ENCODE data around the gene PRXL2A. TPM values are rescaled to one million over a fixed set of nuclear protein-coding genes. Genes with fewer than 3 reads are reported as not detected.
"Not testable (repeated sequence)": the region's sequence is repeated elsewhere in the genome, so short reads cannot be mapped to it uniquely, and the experiment has no call there.

Gene PRXL2A
- total and polyA plus RNA-seq, 3 experiments from 2014 or later, result 8.1 to 9.4 (median 8.3) TPM

GRCh38 chr10:80475641-80476040 is 67.3 kb downstream of the PRXL2A start:
- Histone ChIP-seq H3K36me3 (ENCODE audit: insufficient read depth, low read length) (peaks cover 21% of the 10 kb centered on the region), H3K4me1 (ENCODE audit: insufficient read depth, low read length) (peaks cover 63% of the 10 kb centered on the region)
- DNase-seq; H3K27me3 ChIP-seq (ENCODE audit: insufficient read depth, low read length, poor library complexity, severe bottlenecking); H3K27ac ChIP-seq (ENCODE audit: low read depth, low read length); H3K27me3 Mint-ChIP-seq; H3K9me3 ChIP-seq (ENCODE audit: low read length); H3K4me3 ChIP-seq (ENCODE audit: low read length); H3K9me3 Mint-ChIP-seq: not testable (repeated sequence)
- CTCF ChIA-PET, result interaction anchor here (1.3 to 27.0 kb wide), 6 partner anchors 8 to 32 kb away, joined by 4 to 498 read pairs (median 6); no protein-coding TSS in a partner anchor
- POLR2A ChIA-PET, result interaction anchor here (1.3 kb wide), 1 partner anchor 12 kb away, joined by 4 read pairs; no protein-coding TSS in a partner anchor
- Mint-ChIP-seq H3K4me1 (peaks cover 76 to 85% (median 84%) of the 10 kb centered on the region in 3 donors), H3K4me3 (peak overlapping the region in 2 of 7 donors; percentile 5 to 59), H3K36me3 (peaks cover 20 to 65% (median 20%) of the 10 kb centered on the region in 3 donors), H3K27ac (peak overlapping the region in 7 of 8 donors; percentile 12 to 95 (median 80))

GRCh38 chr10:80476685-80477084 is 68.3 kb downstream of the PRXL2A start:
- peaks cover 20 to 64% (median 23%) of the 10 kb centered on the region in 3 donors for H3K36me3 Mint-ChIP-seq
- H3K27ac Mint-ChIP-seq, result peak overlapping the region in 6 of 8 donors; percentile 8 to 76 (median 53)
- no peak for DNase-seq
- H3K4me3 ChIP-seq (ENCODE audit: low read length), result no peak overlapping the region
- no peaks in the 10 kb centered on the region for H3K27me3 ChIP-seq (ENCODE audit: insufficient read depth, low read length, poor library complexity, severe bottlenecking)
- ChIA-PET POLR2A (interaction anchor here (0.7 kb wide), 1 partner anchor 15 kb away, joined by 4 read pairs; no protein-coding TSS in a partner anchor), CTCF (interaction anchor here (1.1 to 27.0 kb wide), 2 partner anchors 16 to 27 kb away, joined by 4 to 498 read pairs; no protein-coding TSS in a partner anchor)
- no peaks in the 10 kb centered on the region for H3K27me3 Mint-ChIP-seq
- H3K4me1 Mint-ChIP-seq, result peaks cover 73 to 83% (median 83%) of the 10 kb centered on the region in 3 donors
- H3K36me3 ChIP-seq (ENCODE audit: insufficient read depth, low read length), result peaks cover 15% of the 10 kb centered on the region
- no peak overlapping the region for H3K27ac ChIP-seq (ENCODE audit: low read depth, low read length)
- H3K9me3 Mint-ChIP-seq, result no peaks in the 10 kb centered on the region
- H3K9me3 ChIP-seq (ENCODE audit: low read length), result no peaks in the 10 kb centered on the region
- H3K4me3 Mint-ChIP-seq, result peak overlapping the region in 2 of 7 donors; percentile 2 to 13
- H3K4me1 ChIP-seq (ENCODE audit: insufficient read depth, low read length), result peaks cover 60% of the 10 kb centered on the region

- H3K36me3 Mint-ChIP-seq, result peaks cover 17 to 63% (median 20%) of the 10 kb centered on the region in 3 donors
- H3K4me3 ChIP-seq (ENCODE audit: low read length), result no peak overlapping the region
- no peaks in the 10 kb centered on the region for H3K9me3 ChIP-seq (ENCODE audit: low read length)
- POLR2A ChIA-PET, result interaction anchor here (0.8 kb wide), 1 partner anchor 10 kb away, joined by 3 read pairs; no protein-coding TSS in a partner anchor
- H3K27me3 ChIP-seq (ENCODE audit: insufficient read depth, low read length, poor library complexity, severe bottlenecking), result no peaks in the 10 kb centered on the region
- peaks cover 51% of the 10 kb centered on the region for H3K4me1 ChIP-seq (ENCODE audit: insufficient read depth, low read length)
- H3K27ac Mint-ChIP-seq, result peak overlapping the region in 7 of 8 donors; percentile 48 to 91 (median 64)
- CTCF ChIA-PET, result interaction anchor here (1.0 to 27.0 kb wide), 2 partner anchors 10 to 26 kb away, joined by 3 to 498 read pairs; no protein-coding TSS in a partner anchor
- peak overlapping the region in 2 of 7 donors; percentile 14 to 37 for H3K4me3 Mint-ChIP-seq
- no peaks in the 10 kb centered on the region for H3K27me3 Mint-ChIP-seq
- H3K27ac ChIP-seq (ENCODE audit: low read depth, low read length), result no peak overlapping the region
- H3K9me3 Mint-ChIP-seq, result no peaks in the 10 kb centered on the region
- no peak for DNase-seq
- H3K36me3 ChIP-seq (ENCODE audit: insufficient read depth, low read length), result peaks cover 5% of the 10 kb centered on the region
- H3K4me1 Mint-ChIP-seq, result peaks cover 65 to 83% (median 83%) of the 10 kb centered on the region in 3 donors
These were observed 69.5 kb downstream of the PRXL2A start for GRCh38 chr10:80477813-80478212.

GRCh38 chr10:80480373-80480772 is 72.0 kb downstream of the PRXL2A start:
- H3K27ac ChIP-seq (ENCODE audit: low read depth, low read length); H3K9me3 ChIP-seq (ENCODE audit: low read length); H3K9me3 Mint-ChIP-seq; POLR2A ChIA-PET; H3K4me3 ChIP-seq (ENCODE audit: low read length); H3K36me3 ChIP-seq (ENCODE audit: insufficient read depth, low read length); DNase-seq; H3K27me3 Mint-ChIP-seq; H3K27me3 ChIP-seq (ENCODE audit: insufficient read depth, low read length, poor library complexity, severe bottlenecking): not testable (repeated sequence)
- Mint-ChIP-seq H3K36me3 (peaks cover 14 to 51% (median 20%) of the 10 kb centered on the region in 3 donors), H3K4me1 (peaks cover 64 to 83% (median 83%) of the 10 kb centered on the region in 3 donors), H3K4me3 (peak overlapping the region in 3 of 7 donors; percentile 12 to 41 (median 14)), H3K27ac (peak overlapping the region in 4 of 8 donors; percentile 51 to 78 (median 66))
- H3K4me1 ChIP-seq (ENCODE audit: insufficient read depth, low read length), result peaks cover 49% of the 10 kb centered on the region
- CTCF ChIA-PET, result interaction anchor here (2.0 kb wide), 1 partner anchor 24 kb away, joined by 10 read pairs; no protein-coding TSS in a partner anchor

- Histone ChIP-seq H3K9me3 (ENCODE audit: low read length) (no peaks in the 10 kb centered on the region), H3K4me3 (ENCODE audit: low read length) (no peak overlapping the region), H3K27me3 (ENCODE audit: insufficient read depth, low read length, poor library complexity, severe bottlenecking) (no peaks in the 10 kb centered on the region), H3K36me3 (ENCODE audit: insufficient read depth, low read length) (no peaks in the 10 kb centered on the region), H3K4me1 (ENCODE audit: insufficient read depth, low read length) (peaks cover 53% of the 10 kb centered on the region), H3K27ac (ENCODE audit: low read depth, low read length) (no peak overlapping the region)
- Mint-ChIP-seq H3K27me3 (no peaks in the 10 kb centered on the region), H3K36me3 (peaks cover 14 to 50% (median 20%) of the 10 kb centered on the region in 3 donors), H3K4me3 (peak overlapping the region in 3 of 7 donors; percentile 2 to 41 (median 12)), H3K27ac (peak overlapping the region in 5 of 8 donors; percentile 23 to 81 (median 54)), H3K4me1 (peaks cover 67 to 83% (median 83%) of the 10 kb centered on the region in 3 donors), H3K9me3 (no peaks in the 10 kb centered on the region)
- ChIA-PET CTCF (interaction anchor here (2.0 kb wide), 1 partner anchor 24 kb away, joined by 10 read pairs; no protein-coding TSS in a partner anchor), POLR2A (interaction anchor here (0.6 kb wide), 1 partner anchor 20 kb away, joined by 6 read pairs; no protein-coding TSS in a partner anchor)
- DNase-seq, result no peak
These were observed 72.5 kb downstream of the PRXL2A start for GRCh38 chr10:80480852-80481251.

- Mint-ChIP-seq H3K4me1 (peaks cover 76 to 91% (median 91%) of the 10 kb centered on the region in 3 donors), H3K36me3 (peaks cover 4 to 29% (median 6%) of the 10 kb centered on the region in 3 donors), H3K27ac (peak overlapping the region; percentile 45 to 99 (median 96)), H3K27me3 (peaks cover 0 to 2% of the 10 kb centered on the region in 2 donors), H3K4me3 (peak overlapping the region; percentile 78 to 89 (median 85)), H3K9me3 (no peaks in the 10 kb centered on the region)
- POLR2A ChIA-PET, result interaction anchor here (0.7 to 1.9 kb wide), 4 partner anchors 9 to 27 kb away, joined by 3 to 8 read pairs (median 6); no protein-coding TSS in a partner anchor
- no peak overlapping the region for H3K4me3 ChIP-seq (ENCODE audit: low read length)
- no peaks in the 10 kb centered on the region for H3K9me3 ChIP-seq (ENCODE audit: low read length)
- CTCF ChIA-PET, result interaction anchor here (0.7 to 7.3 kb wide), 8 partner anchors 9 to 104 kb away, joined by 3 to 96 read pairs (median 3); no protein-coding TSS in a partner anchor
- no peak for DNase-seq
- no peaks in the 10 kb centered on the region for H3K27me3 ChIP-seq (ENCODE audit: insufficient read depth, low read length, poor library complexity, severe bottlenecking)
- H3K36me3 ChIP-seq (ENCODE audit: insufficient read depth, low read length), result peaks cover under 1% of the 10 kb centered on the region
- peaks cover 71% of the 10 kb centered on the region for H3K4me1 ChIP-seq (ENCODE audit: insufficient read depth, low read length)
- H3K27ac ChIP-seq (ENCODE audit: low read depth, low read length), result no peak overlapping the region
These were observed 75.9 kb downstream of the PRXL2A start for GRCh38 chr10:80484243-80484642.

- CTCF ChIA-PET, result interaction anchor here (0.9 to 7.3 kb wide), 5 partner anchors 9 to 105 kb away, joined by 3 to 96 read pairs (median 4); no protein-coding TSS in a partner anchor
These were observed 76.3 kb downstream of the PRXL2A start for GRCh38 chr10:80484676-80485075.

More at GRCh38 chr10:80484676-80485075, 76.3 kb downstream of the PRXL2A start:
- POLR2A ChIA-PET, result interaction anchor here (1.0 to 4.2 kb wide), 5 partner anchors 9 to 17 kb away, joined by 3 to 39 read pairs (median 3); no protein-coding TSS in a partner anchor
- Histone ChIP-seq H3K27ac (ENCODE audit: low read depth, low read length) (peak overlapping the region; percentile 3), H3K4me1 (ENCODE audit: insufficient read depth, low read length) (peaks cover 76% of the 10 kb centered on the region), H3K27me3 (ENCODE audit: insufficient read depth, low read length, poor library complexity, severe bottlenecking) (no peaks in the 10 kb centered on the region), H3K4me3 (ENCODE audit: low read length) (no peak overlapping the region), H3K36me3 (ENCODE audit: insufficient read depth, low read length) (peaks cover 5% of the 10 kb centered on the region), H3K9me3 (ENCODE audit: low read length) (no peaks in the 10 kb centered on the region)
- peak overlapping the region; percentile 45 to 99 (median 96) for H3K27ac Mint-ChIP-seq
- peaks cover 7 to 34% (median 8%) of the 10 kb centered on the region in 3 donors for H3K36me3 Mint-ChIP-seq
- no peak for DNase-seq
- H3K4me1 Mint-ChIP-seq, result peaks cover 80 to 96% (median 96%) of the 10 kb centered on the region in 3 donors
- peak overlapping the region; percentile 76 to 89 (median 85) for H3K4me3 Mint-ChIP-seq
- H3K9me3 Mint-ChIP-seq, result no peaks in the 10 kb centered on the region
- H3K27me3 Mint-ChIP-seq, result peaks cover 0 to 3% of the 10 kb centered on the region in 2 donors
